GM12872 (cell line): ENCODE measurements around the gene UGT1A4.

Experiments
- TF ChIP-seq, protein P1 (sequence below): IDR thresholded peaks from 3 replicates; pipeline ENCODE4 v1.5.1; 2011; ENCODE audit warnings: low read depth, mild to moderate bottlenecking, low read length, moderate library complexity; ENCODE audit not compliant: insufficient read depth

UGT1A4 gene

DNA sequence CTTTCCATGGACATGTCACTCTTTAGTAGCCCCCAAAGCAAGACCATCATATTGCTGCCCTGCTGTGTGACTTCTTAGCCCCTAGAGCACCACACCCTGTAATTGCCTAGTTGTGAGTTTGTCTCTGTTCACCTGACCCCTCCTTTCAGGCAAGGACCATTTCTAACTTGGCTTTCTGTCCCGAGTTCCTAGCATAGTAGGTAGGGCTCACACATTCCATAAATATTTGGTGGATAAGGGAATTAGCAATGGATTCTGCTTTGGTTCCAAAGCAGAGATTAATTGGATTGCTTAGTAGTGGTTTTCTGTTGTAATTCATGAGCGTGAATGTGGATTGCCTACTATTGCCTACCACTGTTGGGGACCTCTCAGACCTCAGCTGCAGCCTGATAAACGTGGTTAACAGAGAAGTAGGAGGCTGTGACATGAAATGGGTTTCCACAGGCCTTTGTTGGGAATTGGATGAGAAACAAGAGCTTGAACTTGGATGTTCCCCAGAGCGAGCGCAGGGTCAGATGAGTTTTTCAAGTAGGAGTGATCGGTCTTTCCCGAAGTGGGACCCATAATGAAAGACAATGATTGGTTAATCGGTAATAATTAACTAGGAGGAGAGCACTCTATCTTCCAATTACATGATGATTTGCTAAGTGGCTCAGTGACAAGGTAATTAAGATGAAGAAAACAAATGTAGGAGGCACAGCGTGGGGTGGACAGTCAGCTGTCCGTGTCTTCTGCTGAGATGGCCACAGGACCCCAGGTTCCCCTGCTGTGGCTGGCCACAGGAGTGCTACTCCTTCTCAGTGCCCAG, 28.1 kb downstream of the UGT1A4 start:
- TF ChIP-seq, protein P1, sequence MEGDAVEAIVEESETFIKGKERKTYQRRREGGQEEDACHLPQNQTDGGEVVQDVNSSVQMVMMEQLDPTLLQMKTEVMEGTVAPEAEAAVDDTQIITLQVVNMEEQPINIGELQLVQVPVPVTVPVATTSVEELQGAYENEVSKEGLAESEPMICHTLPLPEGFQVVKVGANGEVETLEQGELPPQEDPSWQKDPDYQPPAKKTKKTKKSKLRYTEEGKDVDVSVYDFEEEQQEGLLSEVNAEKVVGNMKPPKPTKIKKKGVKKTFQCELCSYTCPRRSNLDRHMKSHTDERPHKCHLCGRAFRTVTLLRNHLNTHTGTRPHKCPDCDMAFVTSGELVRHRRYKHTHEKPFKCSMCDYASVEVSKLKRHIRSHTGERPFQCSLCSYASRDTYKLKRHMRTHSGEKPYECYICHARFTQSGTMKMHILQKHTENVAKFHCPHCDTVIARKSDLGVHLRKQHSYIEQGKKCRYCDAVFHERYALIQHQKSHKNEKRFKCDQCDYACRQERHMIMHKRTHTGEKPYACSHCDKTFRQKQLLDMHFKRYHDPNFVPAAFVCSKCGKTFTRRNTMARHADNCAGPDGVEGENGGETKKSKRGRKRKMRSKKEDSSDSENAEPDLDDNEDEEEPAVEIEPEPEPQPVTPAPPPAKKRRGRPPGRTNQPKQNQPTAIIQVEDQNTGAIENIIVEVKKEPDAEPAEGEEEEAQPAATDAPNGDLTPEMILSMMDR, result no peak

DNA sequence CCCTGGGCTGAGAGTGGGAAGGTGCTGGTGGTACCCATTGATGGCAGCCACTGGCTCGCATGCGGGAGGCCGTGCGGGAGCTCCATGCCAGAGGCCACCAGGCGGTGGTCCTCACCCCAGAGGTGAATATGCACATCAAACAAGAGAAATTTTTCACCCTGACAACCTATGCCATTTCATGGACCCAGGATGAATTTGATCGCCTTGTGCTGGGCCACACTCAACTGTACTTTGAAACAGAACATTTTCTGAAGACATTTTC, 28.7 kb downstream of the UGT1A4 start:
- TF ChIP-seq, protein P1, result no peak

DNA sequence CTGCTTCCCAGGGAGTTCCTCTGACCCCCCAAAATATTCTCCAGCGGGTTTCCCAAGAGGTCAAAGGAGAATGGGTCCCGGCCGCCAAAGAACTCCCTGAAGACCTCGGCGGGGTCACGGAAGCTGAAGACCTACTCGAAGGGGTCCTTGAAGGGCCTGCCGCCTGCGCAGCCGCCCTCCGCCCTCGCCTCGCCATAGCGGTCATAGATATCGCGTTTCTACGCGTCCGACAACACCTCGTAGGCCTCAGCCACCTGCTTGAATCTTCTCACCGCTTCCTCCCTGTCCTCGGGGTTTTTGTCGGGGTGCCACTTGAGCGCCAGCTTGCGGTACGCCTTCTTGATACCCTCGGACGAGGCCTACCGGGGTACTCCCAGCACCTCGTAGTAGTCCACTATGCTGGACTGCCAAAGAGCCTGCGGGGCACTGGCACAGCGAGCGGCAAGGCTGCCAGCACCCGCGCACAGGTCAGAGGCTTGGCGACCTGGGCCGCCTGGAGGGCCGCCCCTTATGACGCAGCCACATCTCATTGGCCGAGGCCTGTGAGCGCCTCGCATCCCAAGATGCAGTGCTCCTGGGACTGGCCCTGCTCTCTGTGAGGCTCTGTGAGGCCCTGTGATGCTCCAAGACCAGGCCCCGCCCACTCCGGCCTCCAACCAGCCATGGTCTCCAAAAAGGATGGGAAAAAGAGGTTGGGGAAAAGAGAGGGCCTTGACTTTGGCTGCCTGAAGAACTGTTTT, 36.5 kb downstream of the UGT1A4 start:
- TF ChIP-seq, protein P1, result no peak

DNA sequence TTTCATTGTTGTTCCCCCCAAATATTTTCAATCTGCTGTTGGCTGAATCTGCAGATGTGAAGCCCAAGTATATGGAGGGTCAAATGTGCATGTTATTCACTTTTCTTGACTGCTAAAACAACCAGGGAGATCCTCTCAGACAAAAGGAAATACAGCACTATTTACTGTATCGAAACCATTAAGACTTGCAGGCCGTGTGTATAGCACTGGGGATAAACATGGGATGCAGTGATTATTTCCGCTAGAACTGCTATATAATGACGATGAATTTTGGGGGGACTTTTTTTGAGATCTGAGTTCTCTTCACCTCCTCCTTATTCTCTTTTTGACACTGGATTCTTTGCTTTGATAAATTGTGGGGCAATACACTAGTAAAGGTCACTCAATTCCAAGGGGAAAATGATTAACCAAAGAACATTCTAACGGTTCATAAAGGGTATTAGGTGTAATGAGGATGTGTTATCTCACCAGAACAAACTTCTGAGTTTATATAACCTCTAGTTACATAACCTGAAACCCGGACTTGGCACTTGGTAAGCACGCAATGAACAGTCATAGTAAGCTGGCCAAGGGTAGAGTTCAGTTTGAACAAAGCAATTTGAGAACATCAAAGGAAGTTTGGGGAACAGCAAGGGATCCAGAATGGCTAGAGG, 38.0 kb downstream of the UGT1A4 start:
- TF ChIP-seq, protein P1, result no peak

DNA sequence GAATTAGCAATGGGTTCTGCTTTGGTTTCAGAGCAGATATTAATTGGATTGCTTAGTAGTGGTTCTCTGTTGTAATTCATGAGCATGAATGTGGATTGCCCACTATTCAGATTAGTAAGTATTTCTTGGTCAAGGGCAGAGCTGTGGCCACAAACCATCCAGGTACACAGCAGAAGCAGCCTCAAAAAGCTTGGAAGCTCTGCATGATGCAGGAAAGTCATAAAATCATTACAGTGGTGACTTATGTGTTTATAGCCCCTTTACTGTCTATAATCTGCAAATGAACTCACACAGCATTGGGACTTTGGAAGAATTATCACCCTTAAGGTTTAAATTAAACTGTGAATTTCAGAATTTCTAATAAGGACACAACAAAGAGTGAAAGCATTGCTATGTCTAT, 39.6 kb downstream of the UGT1A4 start:
- TF ChIP-seq, protein P1, result no peak

DNA sequence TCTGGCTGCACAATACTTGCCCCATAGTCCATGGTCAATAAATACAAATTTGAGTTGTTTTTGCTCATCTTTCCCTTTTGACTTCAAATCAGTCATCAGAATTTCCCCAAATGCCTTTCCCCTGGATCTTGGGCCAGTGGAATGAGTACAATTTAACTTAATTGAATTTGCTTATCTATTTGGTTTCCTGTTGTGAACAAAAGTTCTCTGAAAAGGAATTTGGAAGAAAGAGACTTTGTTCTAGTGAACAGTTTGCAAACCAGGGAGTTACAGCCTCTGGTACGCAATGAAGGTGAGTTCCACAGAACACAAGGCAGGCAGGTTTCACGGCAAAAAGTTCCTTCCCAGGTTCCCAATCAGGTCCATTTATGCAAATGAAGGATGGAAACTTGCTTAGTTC, 40.3 kb downstream of the UGT1A4 start:
- TF ChIP-seq, protein P1, result no peak

DNA sequence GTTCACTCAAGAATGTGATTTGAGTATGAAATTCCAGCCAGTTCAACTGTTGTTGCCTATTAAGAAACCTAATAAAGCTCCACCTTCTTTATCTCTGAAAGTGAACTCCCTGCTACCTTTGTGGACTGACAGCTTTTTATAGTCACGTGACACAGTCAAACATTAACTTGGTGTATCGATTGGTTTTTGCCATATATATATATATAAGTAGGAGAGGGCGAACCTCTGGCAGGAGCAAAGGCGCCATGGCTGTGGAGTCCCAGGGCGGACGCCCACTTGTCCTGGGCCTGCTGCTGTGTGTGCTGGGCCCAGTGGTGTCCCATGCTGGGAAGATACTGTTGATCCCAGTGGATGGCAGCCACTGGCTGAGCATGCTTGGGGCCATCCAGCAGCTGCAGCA, 41.5 kb downstream of the UGT1A4 start, which contains the start of gene UGT1A1:
TSS of gene UGT1A1 (plus strand) at position 228 of the 400 bp plus-strand sequence. CDS start at position 246, 18 bp downstream.
- TF ChIP-seq, protein P1, result no peak
